Measurements from ENCODE around the gene PEX7.
"Not testable (repeated sequence)": the region's sequence is repeated elsewhere in the genome, so short reads cannot be mapped to it uniquely, and the experiment has no call there.

Gene PEX7

GRCh38 chr6:136846477-136846876 lies 24.1 kb downstream of the PEX7 start:
- DNase-seq, result not testable (repeated sequence)

GRCh38 chr6:136849979-136850563 lies 27.7 kb downstream of the PEX7 start:
- not testable (repeated sequence) for DNase-seq

GRCh38 chr6:136859430-136859829 lies 37.0 kb downstream of the PEX7 start:
- no peak for DNase-seq

- DNase-seq, result no peak
These were observed 37.7 kb downstream of the PEX7 start for GRCh38 chr6:136860043-136860442.

GRCh38 chr6:136862662-136863061 lies 40.3 kb downstream of the PEX7 start:
- no peak for DNase-seq

GRCh38 chr6:136863752-136864151 lies 41.4 kb downstream of the PEX7 start:
- no peak for DNase-seq

GRCh38 chr6:136864676-136865075 lies 42.3 kb downstream of the PEX7 start:
- no peak for DNase-seq

GRCh38 chr6:136866872-136867416 lies 44.6 kb downstream of the PEX7 start:
- DNase-seq, result no peak

- DNase-seq, result no peak
These were observed 47.1 kb downstream of the PEX7 start for GRCh38 chr6:136869451-136869850.

GRCh38 chr6:136873748-136874147 lies 51.4 kb downstream of the PEX7 start:
- no peak for DNase-seq

GRCh38 chr6:136876469-136876868 lies 54.1 kb downstream of the PEX7 start:
- DNase-seq, result not testable (repeated sequence)

GRCh38 chr6:136880748-136881460 lies 58.5 kb downstream of the PEX7 start:
- no peak for DNase-seq

- DNase-seq, result peak; percentile 14
These were observed 63.7 kb downstream of the PEX7 start for GRCh38 chr6:136886091-136886490.

- no peak for DNase-seq
These were observed 65.6 kb downstream of the PEX7 start for GRCh38 chr6:136887953-136888352.

- no peak for DNase-seq
These were observed 67.1 kb downstream of the PEX7 start for GRCh38 chr6:136889271-136890193.

GRCh38 chr6:136890194-136890839 lies 67.9 kb downstream of the PEX7 start:
- no peak for DNase-seq

GRCh38 chr6:136890986-136891385 lies 68.6 kb downstream of the PEX7 start:
- peak; percentile 19 for DNase-seq

- no peak for DNase-seq
These were observed 70.8 kb downstream of the PEX7 start for GRCh38 chr6:136893187-136893586.

GRCh38 chr6:136895901-136896300 lies 73.5 kb downstream of the PEX7 start:
- DNase-seq, result no peak

GRCh38 chr6:136897071-136897470 lies 74.7 kb downstream of the PEX7 start:
- no peak for DNase-seq

GRCh38 chr6:136901212-136901784 lies 78.9 kb downstream of the PEX7 start:
- DNase-seq, result no peak

- not testable (repeated sequence) for DNase-seq
These were observed 82.1 kb downstream of the PEX7 start for GRCh38 chr6:136904477-136904876.

Measured in activated CD4-positive, alpha-beta T cell treated with anti-CD3 and anti-CD28 coated beads, Interleukin-2, amount 50 U/mL, for 16 hours (primary cell).